Adipose tissue (tissue), 3 donors: Measurements from ENCODE around the gene TRAPPC11. TPM values are rescaled to one million over a fixed set of nuclear protein-coding genes. Genes with fewer than 3 reads are reported as not detected.
"Not testable (repeated sequence)": the region's sequence is repeated elsewhere in the genome, so short reads cannot be mapped to it uniquely, and the experiment has no call there.

Source experiments
- H3K27ac ChIP-seq: one replicate; pipeline ENCODE4 v1.5.1; 2013; ENCODE audit warnings: low read depth, low read length
- WGBS, 3 donors: extraction: QIAGEN DNeasy Blood & Tissue Kit; methylation state at CpG; one replicate each; pipeline ENCODE4 v1.1.7; 2013; 5-methylcytosine and 5-hydroxymethylcytosine counted together
- polyA plus RNA-seq, 3 donors: library from polyadenylated mRNA; stranded (reverse); fragments of 200-250 nt; gene quantifications; one replicate each; pipeline ENCODE4 v1.2.3, GENCODE V29; 2013
- donor health status: healthy with polysubstance abuse.
- donor health status: Bipolar disorder and iron deficiency.
- donor health status: healthy.

TRAPPC11 gene
- polyA plus RNA-seq, result 10 to 100 TPM in 2 of 3 donors, 1 to 10 TPM in 1; 8.6 to 13.8 (median 10.3) TPM

DNA sequence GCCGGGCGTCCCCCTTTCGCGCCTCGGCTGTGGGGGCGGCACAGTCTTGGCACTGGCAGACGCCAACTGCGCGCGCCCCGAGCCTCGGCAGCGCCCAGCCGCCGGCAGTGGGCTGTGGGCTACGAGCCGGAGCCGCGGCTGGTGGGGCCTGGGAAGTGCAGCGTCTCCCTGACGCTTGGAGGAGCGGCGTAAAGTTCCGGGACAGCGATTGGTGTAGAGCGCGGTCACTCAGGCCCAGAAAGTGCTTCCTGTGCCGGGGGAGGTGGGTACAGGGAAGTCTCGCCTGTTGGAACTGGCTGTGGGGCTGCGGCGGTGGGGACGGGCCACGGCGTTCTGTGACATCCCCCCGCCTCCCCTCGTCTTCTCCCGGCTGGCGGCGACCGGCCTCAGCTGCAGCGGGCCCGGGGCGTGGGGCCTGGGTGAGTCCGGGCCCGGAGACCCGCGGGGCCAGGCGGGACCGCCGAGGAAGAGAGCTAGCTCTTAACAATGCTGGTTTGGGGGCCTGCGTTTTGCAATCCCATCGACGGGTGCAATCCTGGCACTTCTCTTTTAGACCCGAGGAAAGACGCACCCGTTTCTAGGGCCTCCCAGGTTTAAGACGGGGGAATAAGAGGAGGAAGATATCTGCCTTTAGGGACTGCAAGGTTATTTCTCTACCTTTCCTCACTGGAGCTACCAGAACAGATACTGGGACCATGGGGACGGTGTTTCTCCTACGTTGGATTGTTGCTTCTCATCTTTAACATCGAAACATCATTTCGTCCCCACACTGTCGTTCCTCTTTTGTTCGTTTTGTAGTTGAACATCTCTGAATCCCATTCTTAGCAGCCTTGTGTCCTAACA lies at the start of gene TRAPPC11, which contains the start of gene RWDD4:
Gene TRAPPC11 (plus strand): TSS at position 265 of the 843 bp plus-strand sequence. CDS start 4,575 bp downstream, outside the sequence.
Gene RWDD4 (minus strand): TSS at position 157 of the 843 bp plus-strand sequence. CDS start 233 bp downstream, outside the sequence.
- WGBS, 3 donors, result 0% methylated on average over 49 to 57 of the region's 63 CpGs
- H3K27ac ChIP-seq, result no peak within 1 kb of the TSS

DNA sequence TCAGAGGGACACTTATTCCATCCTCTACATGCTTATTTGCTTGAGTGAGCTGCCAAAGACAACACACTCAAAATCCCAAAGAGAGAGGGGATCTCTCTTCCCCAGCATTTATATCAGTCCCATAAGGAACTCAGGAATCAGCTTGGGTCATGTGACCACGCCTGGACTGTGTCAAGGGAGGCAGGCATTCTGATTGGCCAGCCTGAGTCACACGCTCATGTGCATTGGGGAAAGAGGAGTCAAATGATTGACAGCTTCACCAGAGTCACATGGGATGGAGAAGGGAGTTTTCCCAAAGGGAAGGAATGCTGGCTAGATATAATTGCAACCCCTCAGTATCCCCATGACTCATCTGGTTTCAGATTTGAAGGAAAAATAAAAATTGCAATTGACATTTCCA lies 49.1 kb upstream of the TRAPPC11 start:
- no peak overlapping the region for H3K27ac ChIP-seq
- WGBS, 3 donors, result 86 to 96% (median 94%) methylated on average over 2 of the region's 2 CpGs

DNA sequence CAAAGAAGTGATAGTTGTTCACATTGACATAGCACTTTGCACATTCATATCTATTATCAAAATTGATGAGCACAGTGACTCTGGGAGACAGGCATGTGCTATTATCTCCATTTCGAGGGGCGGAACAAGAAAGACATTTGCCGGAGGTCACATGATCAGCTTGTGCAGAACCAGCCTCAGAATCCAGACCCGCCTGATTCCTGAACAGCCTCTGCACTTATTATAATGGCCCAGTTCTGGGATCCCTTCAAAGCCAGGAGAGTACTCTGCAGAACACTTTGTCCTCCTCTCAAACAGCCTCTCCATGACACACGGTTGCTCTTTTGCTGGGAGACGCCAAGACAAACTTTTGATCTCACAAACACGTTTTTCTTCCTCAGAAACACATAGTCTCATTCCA lies 48.5 kb upstream of the TRAPPC11 start:
- no peak overlapping the region for H3K27ac ChIP-seq
- WGBS, 3 donors, result 48 to 71% (median 61%) methylated on average over 7 of the region's 7 CpGs

DNA sequence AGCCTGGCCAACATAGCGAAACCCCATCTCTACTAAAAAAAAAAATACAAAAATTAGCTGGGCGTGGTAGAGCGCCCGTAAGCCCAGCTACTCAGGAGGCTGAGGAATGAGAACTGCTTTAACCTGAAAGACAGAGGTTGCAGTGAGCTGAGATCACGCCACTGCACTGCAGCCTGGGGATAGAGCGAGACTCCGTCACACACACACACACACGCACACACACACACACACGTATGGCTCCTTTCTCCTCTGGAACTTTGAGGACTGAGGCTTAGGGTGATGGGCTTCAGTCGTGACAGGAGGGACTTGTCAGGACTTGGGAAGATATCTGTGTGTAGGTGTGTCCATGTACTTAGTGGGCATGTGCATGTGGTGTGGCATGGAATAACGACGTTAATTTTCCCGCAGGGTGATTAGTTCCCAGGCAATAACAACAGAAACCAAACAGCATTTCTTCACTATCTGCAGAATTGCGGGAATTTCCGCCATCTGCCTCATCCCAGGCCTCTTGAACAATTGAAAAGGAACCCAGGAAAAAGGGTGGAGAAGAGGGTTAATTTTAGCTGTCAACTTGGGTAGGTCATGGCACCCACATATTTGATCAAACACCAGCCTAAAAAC lies 47.8 kb upstream of the TRAPPC11 start:
- WGBS, 3 donors, result 76 to 93% (median 92%) methylated on average over 15 of the region's 15 CpGs
- no peak overlapping the region for H3K27ac ChIP-seq

DNA sequence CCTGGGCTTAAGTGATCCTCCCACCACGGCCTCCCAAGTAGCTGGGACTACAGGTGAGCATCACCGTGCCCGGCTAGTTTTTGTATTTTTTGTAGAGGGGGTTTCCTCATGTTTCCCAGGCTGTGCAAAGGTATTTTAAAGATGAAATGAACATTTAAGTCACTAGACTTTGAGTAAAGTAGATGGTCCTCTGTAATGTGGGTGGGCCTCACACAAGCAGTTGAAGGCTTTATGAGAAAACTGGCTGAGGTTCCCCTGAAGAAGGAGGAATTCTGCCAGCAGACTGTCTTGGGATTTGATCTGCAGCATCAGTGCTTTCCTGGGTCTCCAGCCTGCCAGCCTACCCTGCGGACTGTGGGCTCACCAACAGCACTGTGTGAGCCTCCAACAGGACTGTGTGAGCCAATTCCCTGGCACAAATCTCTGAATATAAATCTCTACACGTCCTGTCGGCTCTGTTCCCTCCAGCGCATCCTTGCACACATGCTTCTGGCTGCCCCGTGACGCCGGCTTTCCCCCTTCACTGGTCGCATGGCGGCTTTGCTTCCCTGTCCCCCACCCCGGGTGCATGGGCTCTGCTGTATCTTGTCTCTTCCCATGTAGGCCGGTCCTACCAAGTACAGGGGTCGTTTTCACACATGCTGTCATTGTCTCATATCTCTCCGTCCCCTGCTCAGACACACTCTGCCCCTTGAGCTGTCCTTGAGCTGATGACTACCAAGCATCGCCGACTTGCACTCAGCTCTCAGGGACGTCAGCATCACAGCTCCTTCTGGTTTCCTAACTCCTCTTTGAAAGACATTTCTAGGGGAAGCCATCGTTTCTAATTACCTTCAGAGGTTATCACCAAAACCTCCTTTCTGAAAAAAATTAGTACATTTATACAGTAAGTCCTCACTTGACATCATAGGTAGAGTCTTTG lies 46.5 kb upstream of the TRAPPC11 start:
- 89 to 90% (median 90%) methylated on average over 20 of the region's 20 CpGs for WGBS, 3 donors
- no peak overlapping the region for H3K27ac ChIP-seq

DNA sequence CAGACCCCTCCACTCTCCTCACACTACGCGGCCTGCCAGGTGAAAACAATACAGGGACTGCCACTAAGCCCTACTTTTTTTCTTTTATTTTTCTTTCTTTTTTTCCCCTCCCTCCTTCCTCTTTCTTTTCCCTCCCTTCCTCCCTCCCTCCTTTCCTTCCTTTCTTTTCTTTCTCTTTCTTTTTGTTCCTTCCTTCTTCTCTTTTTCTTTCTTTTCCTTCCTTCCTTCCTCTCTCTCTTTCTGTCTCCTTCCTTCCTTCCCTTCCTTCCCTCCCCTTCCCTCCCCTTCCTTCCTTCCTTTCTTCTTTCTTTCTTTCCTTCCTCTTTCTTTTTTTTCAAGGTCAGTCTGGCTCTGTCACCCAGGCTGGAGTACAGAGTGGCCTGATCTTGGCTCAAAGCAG lies 42.0 kb upstream of the TRAPPC11 start:
- no peak overlapping the region for H3K27ac ChIP-seq
- 94 to 99% (median 98%) methylated on average over 2 of the region's 2 CpGs for WGBS, 3 donors

DNA sequence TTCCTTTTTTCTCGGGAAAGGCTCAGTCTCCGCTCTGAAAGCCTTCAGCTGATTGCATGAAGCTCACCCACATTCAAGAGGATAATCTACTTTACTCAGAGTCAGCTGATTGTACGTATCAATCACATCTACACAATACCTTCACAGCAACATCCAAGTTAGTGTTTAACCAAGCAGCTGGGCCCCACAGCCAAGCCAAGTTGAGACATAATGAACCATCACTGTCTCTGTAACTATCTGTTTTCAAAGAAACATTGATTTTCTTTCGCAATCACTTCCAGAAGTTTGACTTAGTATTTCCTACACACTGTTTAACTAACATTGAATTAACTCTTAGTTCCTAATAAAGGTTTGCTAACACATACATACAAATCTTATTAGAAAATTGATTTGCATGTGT lies 40.4 kb upstream of the TRAPPC11 start:
- 23 to 79% (median 71%) methylated on average over 4 of the region's 4 CpGs for WGBS, 3 donors
- H3K27ac ChIP-seq, result no peak overlapping the region

DNA sequence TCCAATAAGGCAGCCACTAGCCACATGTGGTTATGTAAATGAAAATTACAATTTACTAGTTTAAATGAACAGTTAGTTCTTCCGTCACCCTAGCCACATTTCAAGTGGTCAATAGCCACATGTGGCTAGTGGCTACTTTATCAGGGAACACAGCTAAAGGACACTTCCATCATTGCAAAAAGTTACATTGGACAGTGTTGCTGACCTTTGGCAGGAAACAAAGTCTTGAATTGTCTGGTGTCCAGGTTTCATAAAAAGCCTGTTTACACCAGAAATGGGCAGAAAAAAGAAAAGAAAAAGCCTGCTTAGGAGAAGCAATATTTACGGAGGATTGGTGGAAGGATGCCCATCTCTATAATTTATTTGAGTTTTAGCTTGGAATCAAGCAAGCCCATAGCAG lies 38.7 kb upstream of the TRAPPC11 start:
- WGBS, 3 donors, result 32 to 74% (median 72%) methylated on average over 2 of the region's 2 CpGs
- no peak overlapping the region for H3K27ac ChIP-seq

DNA sequence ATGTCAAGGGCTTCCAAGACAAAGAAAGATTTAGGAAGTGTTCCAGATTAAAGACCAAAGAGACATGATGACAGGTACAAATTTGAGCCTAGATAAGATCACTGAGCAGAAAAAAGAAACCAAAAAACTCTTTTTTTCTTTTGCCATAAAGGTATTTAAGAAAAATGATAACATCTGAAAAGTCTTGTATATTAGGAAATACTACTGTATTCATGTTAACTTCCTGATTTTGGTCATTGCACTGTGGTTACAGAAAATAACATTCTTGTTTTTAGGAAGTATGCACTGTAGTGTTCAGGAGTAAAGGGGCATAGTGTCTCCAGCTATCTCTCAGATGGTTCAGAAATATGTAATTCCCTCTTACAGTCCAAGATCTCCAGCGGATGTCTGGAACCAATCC lies 37.2 kb upstream of the TRAPPC11 start:
- no peak overlapping the region for H3K27ac ChIP-seq
- 45 to 69% (median 50%) methylated on average over 1 of the region's 1 CpG for WGBS, 3 donors

DNA sequence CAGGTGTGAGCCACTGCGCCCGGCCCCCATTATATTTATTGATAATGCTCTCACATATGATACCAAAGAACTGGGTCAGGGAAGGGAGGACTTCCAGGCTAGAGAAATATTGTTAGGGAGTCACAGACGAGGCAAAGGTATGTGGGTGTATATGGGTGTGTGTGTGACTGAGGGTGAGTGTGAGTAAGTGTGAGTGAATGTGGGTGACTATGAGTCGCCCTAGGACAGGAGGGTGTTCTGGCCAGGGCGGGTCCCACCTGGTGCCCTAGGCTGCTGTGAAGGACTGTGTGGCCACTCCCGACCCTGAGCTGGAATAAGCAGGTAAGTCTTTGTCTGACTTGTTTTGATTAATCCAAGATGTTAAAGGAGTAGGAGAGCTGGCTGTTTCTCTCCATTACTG lies 34.5 kb upstream of the TRAPPC11 start:
- no peak overlapping the region for H3K27ac ChIP-seq
- 86 to 92% (median 90%) methylated on average over 6 of the region's 6 CpGs for WGBS, 3 donors

DNA sequence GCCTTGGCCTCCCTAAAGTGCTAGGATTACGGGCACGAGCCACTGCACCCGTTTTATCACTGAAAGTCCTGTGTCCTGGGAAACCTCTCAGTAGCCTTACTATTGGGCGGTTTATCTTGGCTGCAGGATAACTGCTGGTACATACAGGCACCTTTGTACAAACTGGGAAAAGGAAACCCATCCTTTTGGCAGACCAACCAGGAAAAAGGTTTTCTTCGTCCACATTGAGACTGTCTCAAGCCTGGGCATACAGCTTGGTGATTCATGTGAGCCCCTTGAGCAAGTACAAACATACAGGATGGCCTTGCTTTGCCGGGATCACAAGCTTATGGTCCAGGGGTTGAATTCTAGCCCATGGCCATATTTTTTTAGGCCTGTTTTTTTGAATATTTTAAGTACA lies 32.9 kb upstream of the TRAPPC11 start:
- WGBS, 3 donors, result 65 to 84% (median 79%) methylated on average over 6 of the region's 6 CpGs

DNA sequence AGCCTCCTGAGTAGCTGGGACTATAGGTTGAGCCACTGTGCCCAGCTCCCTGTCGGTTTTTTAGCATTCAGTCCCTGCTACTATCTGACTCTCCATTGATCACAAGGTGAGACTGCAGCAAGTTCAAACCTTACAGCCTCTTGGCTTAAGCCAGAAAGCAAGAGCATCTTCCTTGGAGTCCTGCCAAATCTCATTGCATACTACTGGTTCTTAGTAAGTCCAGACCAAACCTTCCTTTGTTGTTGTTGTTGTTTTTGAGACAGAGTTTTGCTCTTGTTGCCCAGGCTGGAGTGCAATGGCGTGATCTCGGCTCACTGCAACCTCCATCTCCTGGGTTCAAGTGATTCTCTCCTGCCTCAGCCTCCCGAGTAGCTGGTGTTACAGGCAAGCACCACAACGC lies 31.8 kb upstream of the TRAPPC11 start:
- WGBS, 3 donors, result 92 to 94% (median 92%) methylated on average over 5 of the region's 5 CpGs

More for the DNA sequence above, 32.9 kb upstream of the TRAPPC11 start:
- H3K27ac ChIP-seq, result no peak overlapping the region

DNA sequence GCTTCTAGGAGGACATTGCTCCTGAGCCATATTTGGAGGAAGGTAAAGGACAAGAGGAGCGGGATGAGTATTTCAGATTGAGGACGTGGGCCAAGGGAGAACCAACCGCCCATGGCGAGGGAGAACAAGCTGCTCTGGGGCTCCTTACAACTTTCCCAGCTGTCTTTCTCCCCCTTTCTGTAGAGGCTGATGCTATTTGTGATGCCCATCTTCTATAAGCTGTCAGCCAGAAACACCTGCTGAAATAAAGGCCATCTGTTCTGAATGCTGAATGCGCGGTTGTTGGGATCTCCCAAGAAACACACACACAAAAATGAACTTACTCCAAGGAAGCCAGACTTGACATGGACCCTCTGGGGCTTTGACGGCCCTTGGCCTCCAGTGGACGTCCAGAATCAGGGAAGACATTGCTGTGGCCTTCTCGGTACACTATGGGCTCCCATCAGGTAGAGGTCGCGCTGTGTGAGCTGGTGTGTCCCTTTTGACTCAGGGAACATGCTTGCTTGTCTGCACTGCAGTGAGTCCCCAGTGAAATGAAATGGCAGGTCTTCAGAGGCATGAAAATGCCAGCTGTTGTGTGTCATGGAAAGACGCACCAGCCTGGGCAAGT lies 31.0 kb upstream of the TRAPPC11 start:
- H3K27ac ChIP-seq, result no peak overlapping the region
- 91 to 95% (median 92%) methylated on average over 12 of the region's 12 CpGs for WGBS, 3 donors

More for the DNA sequence above, 31.8 kb upstream of the TRAPPC11 start:
- H3K27ac ChIP-seq, result not testable (repeated sequence)

DNA sequence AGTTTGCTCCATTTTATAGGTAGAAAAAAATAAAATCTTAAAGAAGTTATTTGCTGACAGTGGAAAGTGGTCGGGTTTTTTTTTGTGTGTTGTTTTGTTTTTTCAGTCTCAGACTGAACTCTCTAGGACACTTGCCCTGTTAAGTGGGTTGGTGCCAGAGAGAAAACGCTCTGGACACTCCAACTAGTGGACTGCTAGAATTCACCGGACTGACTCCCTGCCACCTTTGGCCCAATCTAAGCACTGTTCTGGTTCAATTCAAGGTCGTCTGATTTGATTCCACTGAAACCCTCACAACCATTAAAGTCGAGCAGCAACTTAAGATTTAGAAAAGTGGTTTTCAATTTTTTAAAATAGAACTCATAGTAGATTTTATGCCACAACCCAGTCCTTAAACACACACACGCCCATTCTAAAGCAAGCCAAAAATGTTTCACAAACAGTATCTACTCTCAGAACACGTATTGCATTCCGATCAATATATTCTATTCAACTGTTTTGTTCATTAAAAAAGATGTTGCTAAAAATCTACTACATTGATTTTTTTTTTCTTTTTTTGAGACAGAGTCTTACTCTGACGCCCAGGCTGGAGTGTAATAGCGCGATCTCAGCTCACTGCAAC lies 27.4 kb upstream of the TRAPPC11 start:
- no peak overlapping the region for H3K27ac ChIP-seq
- WGBS, 3 donors, result 50 to 77% (median 72%) methylated on average over 11 of the region's 11 CpGs

DNA sequence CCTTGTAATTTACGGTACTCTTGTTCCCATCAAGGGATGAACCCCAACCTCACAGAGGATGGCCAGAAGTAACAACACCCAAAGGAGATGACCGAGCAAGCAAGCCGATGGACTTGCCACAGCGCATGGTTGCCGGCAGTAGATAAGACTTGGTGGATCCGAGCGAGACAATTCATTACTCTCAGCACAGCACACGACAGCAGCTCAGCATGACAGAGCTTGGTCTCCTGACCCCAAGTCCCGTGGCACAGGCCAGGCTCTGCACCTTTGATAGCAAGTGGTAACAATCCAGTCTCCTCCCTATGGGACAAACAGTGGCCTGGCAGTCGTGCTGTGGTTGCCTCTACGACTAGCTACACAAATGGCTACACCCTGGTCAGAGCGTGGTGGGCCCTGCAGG lies 26.4 kb upstream of the TRAPPC11 start:
- 91 to 94% (median 93%) methylated on average over 12 of the region's 12 CpGs for WGBS, 3 donors
- no peak overlapping the region for H3K27ac ChIP-seq

DNA sequence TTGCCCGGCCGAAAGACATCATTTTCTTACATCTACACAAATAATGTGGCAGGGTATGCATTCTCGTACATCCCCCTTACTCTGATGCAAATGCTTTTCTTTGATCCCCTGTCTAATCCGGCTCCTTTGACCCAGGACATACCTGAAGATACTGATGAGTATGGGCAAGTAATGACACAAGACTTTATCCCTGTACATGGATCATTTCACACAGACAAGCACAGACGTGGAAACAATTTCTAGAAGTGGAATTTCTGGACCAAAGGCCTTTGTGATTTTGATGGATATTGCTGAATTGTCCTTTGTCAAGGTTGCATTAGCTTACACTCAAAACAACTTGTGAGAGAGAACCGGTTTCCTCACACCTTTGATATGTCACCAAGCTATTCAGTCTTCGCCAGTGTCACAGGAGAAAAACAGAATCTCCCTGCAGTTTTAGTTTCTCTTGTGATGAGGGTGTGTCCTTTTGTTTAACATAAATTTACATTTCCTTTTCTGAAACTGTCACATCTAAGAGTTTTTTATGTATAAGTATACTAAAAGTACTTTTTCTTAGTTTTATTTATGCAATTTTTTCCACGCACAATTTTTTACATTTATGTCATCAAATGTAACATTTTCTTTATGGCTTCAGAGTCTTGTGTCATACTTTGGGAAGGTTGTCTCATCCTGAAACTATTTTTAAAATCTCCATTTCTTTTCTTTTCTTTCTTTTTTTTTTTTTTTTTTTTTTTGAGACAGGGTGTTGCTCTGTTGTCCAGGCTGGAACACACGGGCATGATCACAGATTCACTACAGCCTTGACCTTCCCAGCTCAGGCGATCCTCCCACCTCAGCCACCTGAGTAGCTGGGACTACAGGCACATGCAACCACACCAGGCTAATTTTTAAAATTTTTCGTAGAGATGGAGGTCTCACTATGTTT lies 25.4 kb upstream of the TRAPPC11 start:
- WGBS, 3 donors, result 78 to 84% (median 81%) methylated on average over 11 of the region's 11 CpGs
- H3K27ac ChIP-seq, result no peak overlapping the region

DNA sequence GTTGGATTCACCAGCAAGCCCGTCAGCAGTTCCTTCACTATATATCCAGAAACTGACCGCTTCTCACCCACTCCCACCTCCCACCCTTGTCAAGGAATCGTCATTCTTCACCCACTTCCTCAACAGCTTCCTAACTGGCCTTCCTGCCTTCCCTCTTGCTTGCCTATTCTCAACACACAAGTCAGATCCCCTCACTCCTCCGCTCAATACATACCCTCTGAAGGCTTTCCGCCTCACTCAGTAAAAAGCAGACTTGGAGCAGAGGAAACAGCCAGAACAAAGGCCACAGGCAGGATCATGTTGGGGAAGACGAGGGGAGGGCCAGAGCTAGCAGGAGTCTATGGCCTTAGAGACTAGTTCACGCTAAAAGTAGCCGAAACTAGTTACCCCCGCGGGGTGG lies 23.8 kb upstream of the TRAPPC11 start:
- WGBS, 3 donors, result 45 to 79% (median 54%) methylated on average over 10 of the region's 10 CpGs

More for the DNA sequence above, 23.8 kb upstream of the TRAPPC11 start:
- no peak overlapping the region for H3K27ac ChIP-seq
